Fibroblast of skin of left quadriceps (primary cell): ENCODE measurements around the gene SPSB2.
A peak's percentile ranks its signal among the peaks of the same experiment; 100 is the strongest.
"Not testable (repeated sequence)": the region's sequence is repeated elsewhere in the genome, so short reads cannot be mapped to it uniquely, and the experiment has no call there.

Experiments
- DNase-seq, 2 experiments: peaks; one replicate each; pipeline ENCODE4 v3.0.0-alpha.2; 2013; ENCODE audit warnings: low read depth in 2 of 2

SPSB2 gene

GRCh38 chr12:6873094-6874014, at the start of gene SPSB2:
SPSB2 (minus strand) TSS chr12:6873303; CDS start chr12:6872901, 402 bp downstream.
- peak; percentile 82 to 85 for DNase-seq

- no peak for DNase-seq
These were observed 49.2 kb upstream of the SPSB2 start for GRCh38 chr12:6921996-6922946.

- no peak for DNase-seq
These were observed 48.4 kb upstream of the SPSB2 start for GRCh38 chr12:6921539-6921938.

- DNase-seq = no peak
These were observed 46.5 kb upstream of the SPSB2 start for GRCh38 chr12:6919588-6919987.

- DNase-seq = no peak
These were observed 44.6 kb upstream of the SPSB2 start for GRCh38 chr12:6917491-6918231.

GRCh38 chr12:6916426-6917200, 43.5 kb upstream of the SPSB2 start:
- DNase-seq = no peak

GRCh38 chr12:6915789-6916285, 42.7 kb upstream of the SPSB2 start:
- no peak for DNase-seq

- DNase-seq = no peak
These were observed 42.1 kb upstream of the SPSB2 start for GRCh38 chr12:6914947-6915788.

- DNase-seq = no peak
These were observed 41.3 kb upstream of the SPSB2 start, which contains the start of gene ENO2 for GRCh38 chr12:6914246-6914946. ENO2 (plus strand) TSS chr12:6914580; CDS start chr12:6915833, 1,253 bp downstream.

GRCh38 chr12:6912164-6912935, 39.2 kb upstream of the SPSB2 start:
- no peak for DNase-seq

GRCh38 chr12:6909421-6910145, 36.5 kb upstream of the SPSB2 start:
- DNase-seq = no peak

- not testable (repeated sequence) for DNase-seq
These were observed 35.0 kb upstream of the SPSB2 start for GRCh38 chr12:6908141-6908540.

GRCh38 chr12:6905414-6906040, 32.4 kb upstream of the SPSB2 start:
- no peak for DNase-seq

- DNase-seq = peak; percentile 90
These were observed 31.5 kb upstream of the SPSB2 start, which contains the start of gene LRRC23 for GRCh38 chr12:6904280-6905276. LRRC23 (plus strand) TSS chr12:6904822; CDS start chr12:6905634, 812 bp downstream.

- no peak for DNase-seq
These were observed 30.6 kb upstream of the SPSB2 start for GRCh38 chr12:6903722-6904121.

- DNase-seq = no peak
These were observed 29.3 kb upstream of the SPSB2 start for GRCh38 chr12:6902448-6902847.
